ENCODE measurements around the gene ABLIM2. TPM values are rescaled to one million over a fixed set of nuclear protein-coding genes. Genes with fewer than 3 reads are reported as not detected.

The ABLIM2 gene
- total and polyA plus RNA-seq, 2 of the 4 experiments (the other 2 are of a cell fraction): under 0.01 to 0.10 TPM

DNA sequence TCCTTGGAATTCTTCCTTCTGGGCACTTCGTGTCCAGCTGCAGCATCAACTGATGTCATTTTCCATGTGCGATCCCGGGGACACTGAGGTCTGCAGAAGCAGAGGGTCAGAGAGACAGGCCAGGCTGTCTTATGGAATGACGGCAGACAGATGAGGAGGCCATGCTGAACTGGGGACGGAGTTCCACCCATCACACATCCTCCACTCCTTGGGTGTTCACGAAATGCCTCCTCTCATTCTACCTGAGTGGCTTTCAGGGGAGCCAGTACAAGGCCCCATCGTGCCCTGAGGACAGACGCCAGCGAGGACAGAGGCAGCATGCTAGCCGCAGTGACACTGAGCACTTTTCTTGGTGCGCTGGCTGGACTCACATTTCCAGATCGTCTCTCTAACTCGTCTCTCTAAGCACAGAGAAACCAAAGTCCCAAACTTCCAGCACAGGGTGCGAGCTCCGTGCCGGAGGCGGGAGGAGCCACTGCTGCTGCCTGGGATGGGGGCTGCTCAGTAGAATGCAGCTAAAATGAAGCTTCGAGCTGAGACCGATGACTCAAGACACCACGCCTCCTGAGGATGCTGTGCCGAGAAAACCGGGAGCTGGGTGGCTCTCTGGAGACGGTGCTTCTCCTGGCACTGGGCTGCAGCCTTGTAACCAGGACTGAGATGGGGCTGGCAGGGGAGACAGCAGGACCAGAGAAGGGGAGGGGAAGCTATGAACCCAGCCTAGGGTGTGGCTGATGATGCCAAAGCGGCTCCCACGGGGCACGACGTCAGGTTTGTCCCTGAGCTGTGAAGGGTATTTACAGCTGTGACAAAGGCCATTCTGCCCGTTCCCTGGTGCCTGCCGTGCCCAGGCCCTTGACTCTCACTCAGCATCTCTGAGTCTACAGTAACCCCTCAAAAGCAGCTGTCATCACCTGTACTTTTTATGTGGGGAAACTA, 8.2 kb downstream of the ABLIM2 start:
- H3K56ac ChIP-seq (ENCODE audit: extremely low read depth, insufficient read depth, low read length): no peak overlapping the region
- no peaks in the 10 kb centered on the region for H3K4me1 ChIP-seq (ENCODE audit: control insufficient read depth, insufficient read depth, low read length)
- H4K91ac ChIP-seq (ENCODE audit: insufficient read depth, low read depth, low read length): no peak overlapping the region
- H4K20me1 ChIP-seq (ENCODE audit: insufficient read depth, low read length): no peaks in the 10 kb centered on the region; the same call in 1 of the 2 replicates
- no peak overlapping the region for H3K4ac ChIP-seq (ENCODE audit: low read depth, low read length)
- no peak overlapping the region for H3K9ac ChIP-seq (ENCODE audit: low read depth, low read length)
- POLR2A ChIA-PET (ENCODE audit: unreplicated experiment): no interaction called here
- no peaks in the 10 kb centered on the region for H3K79me1 ChIP-seq (ENCODE audit: low read depth in 1 of 2, low read length in 2 of 2)
- no peak overlapping the region for H4K8ac ChIP-seq (ENCODE audit: low read depth in 2 of 2, low read length in 2 of 2)
- H2AK5ac ChIP-seq (ENCODE audit: low read depth, low read length): no peak overlapping the region
- TF ChIP-seq RAD21 (IDR thresholded peaks at IDR 0.05; ENCODE audit: low read length): no peak
- no peak for TF ChIP-seq MAFK (IDR thresholded peaks at IDR 0.05; ENCODE audit: low read depth, low read length)
- no peak for TF ChIP-seq MAZ (IDR thresholded peaks at IDR 0.05; ENCODE audit: borderline replicate concordance, low read depth, low read length)
- TF ChIP-seq CTCF (conservative IDR thresholded peaks at IDR 0.05; ENCODE audit: low read depth, low read length): no peak
- no peak for TF ChIP-seq BHLHE40 (IDR thresholded peaks at IDR 0.05; ENCODE audit: low read depth, low read length)
- no peak for TF ChIP-seq CEBPB (IDR thresholded peaks at IDR 0.05; ENCODE audit: low read depth, low read length)
- TF ChIP-seq FOS (IDR thresholded peaks at IDR 0.05; ENCODE audit: low read depth, low read length): no peak
- TF ChIP-seq CHD1 (IDR thresholded peaks at IDR 0.05; ENCODE audit: low read depth, low read length): no peak
- no peak for TF ChIP-seq ELK1 (IDR thresholded peaks at IDR 0.05; ENCODE audit: borderline replicate concordance, low read depth, low read length)
- TF ChIP-seq MXI1 (IDR thresholded peaks at IDR 0.05; ENCODE audit: borderline replicate concordance, low read depth, low read length): no peak
- no peak for TF ChIP-seq USF2 (IDR thresholded peaks at IDR 0.05; ENCODE audit: low read depth, low read length)
- TF ChIP-seq POLR2A (IDR thresholded peaks at IDR 0.05; ENCODE audit: low read depth, low read length): no peak
- TF ChIP-seq SMC3 (IDR thresholded peaks at IDR 0.05; ENCODE audit: low read depth, low read length): no peak
- no peak overlapping the region for H3K4me3 ChIP-seq (ENCODE audit: insufficient read depth, low read depth, low read length)
- DNase-seq: no peak
- peaks cover 71% of the 10 kb centered on the region for H3K27me3 ChIP-seq (ENCODE audit: control insufficient read depth, insufficient read depth, low read length)
- H3K4me2 ChIP-seq (ENCODE audit: low read depth, low read length): no peak overlapping the region
- no peak overlapping the region for H2BK120ac ChIP-seq (ENCODE audit: low read depth, low read length)
- CTCF ChIA-PET: interaction anchor here (0.6 kb wide), 1 partner anchor 383 kb away, joined by 3 read pairs; no protein-coding TSS in a partner anchor
- H3K14ac ChIP-seq (replicated peaks; ENCODE audit: low read depth, low read length): no peak overlapping the region
- H3K36me3 ChIP-seq (ENCODE audit: control insufficient read depth, insufficient read depth, low read length): no peaks in the 10 kb centered on the region
- H3K27ac ChIP-seq (ENCODE audit: insufficient read depth, low read length): no peak overlapping the region
- 0 out of 2 replicates have a peak, but pooled peaks cover 4% of the 10 kb centered on the region for H3K9me1 ChIP-seq (ENCODE audit: insufficient read depth, low read length)
- H3K23ac ChIP-seq (ENCODE audit: low read depth, low read length): no peak overlapping the region
- no peak overlapping the region for H3K18ac ChIP-seq (ENCODE audit: low read depth, low read length)
- no peak overlapping the region for H2AFZ ChIP-seq (replicated peaks; ENCODE audit: low read length, poor library complexity)
- H2BK20ac ChIP-seq (ENCODE audit: low read depth, low read length): no peak overlapping the region
- in situ Hi-C loops (cut with MboI; ENCODE audit: low sequenced_read_pairs): no loop called here
- BruUV-seq (replicated peaks): no TSS peak
- dilution Hi-C loops (cut with HindIII; ENCODE audit: low sequenced_read_pairs, unreplicated experiment): no loop called here
- WGBS, 2 experiments (ENCODE audit: extremely low coverage in 2 of 2, insufficient read length in 1 of 2): 73% methylated on average over 9 of the region's 29 CpGs; no CpG with 5 or more reads in 1 of the 2 experiments
- H2BK15ac ChIP-seq (ENCODE audit: low read depth, low read length): no peak overlapping the region
- no peak overlapping the region for H4K5ac ChIP-seq (ENCODE audit: low read depth, low read length)
- H2AK9ac ChIP-seq (replicated peaks; ENCODE audit: low read depth, low read length, poor library complexity): no peak overlapping the region
- H2BK5ac ChIP-seq (ENCODE audit: low read depth, low read length, poor library complexity, severe bottlenecking): no peak overlapping the region
- ATAC-seq (ENCODE audit: low read depth): no peak
- H3K9me3 ChIP-seq (ENCODE audit: control insufficient read depth, insufficient read depth, low read length): no peaks in the 10 kb centered on the region
- intact Hi-C loops (cut with micrococcal nuclease): no loop called here
